ENCODE data around the gene RFNG. TPM values are rescaled to one million over a fixed set of nuclear protein-coding genes. Genes with fewer than 3 reads are reported as not detected.

Gene RFNG
- total and polyA plus RNA-seq, 2 of the 4 experiments (the other 2 are of a cell fraction) = 6.8 to 47.3 TPM

DNA sequence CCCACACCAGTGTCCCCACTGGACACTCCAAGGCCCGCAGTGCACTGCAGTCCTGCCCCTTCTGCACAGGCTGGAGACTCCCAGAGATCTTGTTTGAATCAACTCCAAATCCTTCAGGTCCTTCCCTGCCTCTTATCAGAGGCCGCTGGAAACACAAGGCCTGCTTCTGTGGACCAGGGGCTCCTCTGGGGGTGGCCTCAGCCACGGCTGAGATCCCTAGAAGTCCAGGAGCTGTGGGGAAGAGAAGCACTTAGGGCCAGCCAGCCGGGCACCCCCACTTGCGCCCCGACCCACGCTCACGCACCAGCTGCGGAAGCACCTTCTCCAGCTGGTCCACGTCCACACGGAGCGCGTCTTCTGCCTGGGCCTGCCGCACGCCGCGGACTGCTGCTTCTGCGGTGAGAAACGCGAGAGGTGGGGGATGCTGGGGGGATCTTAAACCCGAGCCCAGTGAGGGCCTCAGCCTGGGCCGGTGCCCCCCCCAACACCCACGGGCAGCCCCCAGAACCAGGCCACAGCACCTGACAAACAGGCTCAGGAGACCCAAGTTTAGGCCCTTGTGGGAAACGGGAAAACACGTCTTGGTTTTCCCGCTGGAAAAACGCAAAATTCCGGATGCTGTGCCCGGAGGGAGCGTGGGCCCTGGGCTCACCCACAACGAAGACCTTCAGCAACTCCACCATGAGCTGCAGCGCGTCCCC, 32.5 kb downstream of the RFNG start:
- H2BK20ac ChIP-seq (ENCODE audit: low read depth, low read length) = no peak overlapping the region
- H3K9ac ChIP-seq (ENCODE audit: low read depth, low read length) = no peak overlapping the region
- no peak overlapping the region for H3K23ac ChIP-seq (ENCODE audit: low read depth, low read length)
- no peak overlapping the region for H3K18ac ChIP-seq (ENCODE audit: low read depth, low read length)
- in situ Hi-C loops (cut with MboI; ENCODE audit: low sequenced_read_pairs) = loop anchor here (5.0 kb wide), 1 partner anchor 52 kb away; no protein-coding TSS in a partner anchor
- dilution Hi-C loops (cut with HindIII; ENCODE audit: low sequenced_read_pairs, unreplicated experiment) = no loop called here
- peaks cover 6% of the 10 kb centered on the region; the same call in 1 of the 2 replicates for H3K36me3 ChIP-seq (ENCODE audit: control insufficient read depth, insufficient read depth, low read length)
- H4K5ac ChIP-seq (ENCODE audit: low read depth, low read length) = no peak overlapping the region
- no peak overlapping the region for H3K4me3 ChIP-seq (ENCODE audit: insufficient read depth, low read depth, low read length)
- H4K20me1 ChIP-seq (ENCODE audit: insufficient read depth, low read length) = peaks cover 24% of the 10 kb centered on the region
- CTCF ChIA-PET = interaction anchor here (0.5 to 3.6 kb wide), 6 partner anchors 16 to 211 kb away, joined by 3 to 17 read pairs (median 3); partner anchors contain the start of gene DCXR
- no peak overlapping the region for H4K91ac ChIP-seq (ENCODE audit: insufficient read depth, low read depth, low read length)
- peaks cover 12 to 40% of the 10 kb centered on the region in 2 experiments for H3K79me1 ChIP-seq (ENCODE audit: low read depth in 1 of 2, low read length in 2 of 2)
- no peak overlapping the region for H3K27ac ChIP-seq (ENCODE audit: insufficient read depth, low read length)
- H2AK9ac ChIP-seq (replicated peaks; ENCODE audit: low read depth, low read length, poor library complexity) = peak overlapping the region; percentile 28
- no peak overlapping the region for H2BK5ac ChIP-seq (ENCODE audit: low read depth, low read length, poor library complexity, severe bottlenecking)
- H3K14ac ChIP-seq (replicated peaks; ENCODE audit: low read depth, low read length) = no peak overlapping the region
- WGBS, 2 experiments (ENCODE audit: extremely low coverage in 2 of 2, insufficient read length in 1 of 2) = 98% methylated on average over 7 of the region's 33 CpGs; no CpG with 5 or more reads in 1 of the 2 experiments
- no peak overlapping the region for H3K56ac ChIP-seq (ENCODE audit: extremely low read depth, insufficient read depth, low read length)
- POLR2A ChIA-PET (ENCODE audit: unreplicated experiment) = no interaction called here
- no peak overlapping the region for H3K4ac ChIP-seq (ENCODE audit: low read depth, low read length)
- H3K9me3 ChIP-seq (ENCODE audit: control insufficient read depth, insufficient read depth, low read length) = no peaks in the 10 kb centered on the region
- H2AK5ac ChIP-seq (ENCODE audit: low read depth, low read length) = no peak overlapping the region
- DNase-seq (no peak), ATAC-seq (ENCODE audit: low read depth) (no peak)
- no TSS peak for BruUV-seq (replicated peaks)
- no peak overlapping the region for H2AFZ ChIP-seq (replicated peaks; ENCODE audit: low read length, poor library complexity)
- peaks cover 13% of the 10 kb centered on the region for H3K4me1 ChIP-seq (ENCODE audit: control insufficient read depth, insufficient read depth, low read length)
- no peak overlapping the region for H4K8ac ChIP-seq (ENCODE audit: low read depth in 2 of 2, low read length in 2 of 2)
- no peak overlapping the region for H2BK15ac ChIP-seq (ENCODE audit: low read depth, low read length)
- no peak overlapping the region for H3K4me2 ChIP-seq (ENCODE audit: low read depth, low read length)
- no peaks in the 10 kb centered on the region for H3K27me3 ChIP-seq (ENCODE audit: control insufficient read depth, insufficient read depth, low read length)
- H3K9me1 ChIP-seq (ENCODE audit: insufficient read depth, low read length) = no peaks in the 10 kb centered on the region
- TF ChIP-seq BHLHE40 (IDR thresholded peaks at IDR 0.05; ENCODE audit: low read depth, low read length) (no peak), MXI1 (IDR thresholded peaks at IDR 0.05; ENCODE audit: borderline replicate concordance, low read depth, low read length) (no peak), RAD21 (IDR thresholded peaks at IDR 0.05; ENCODE audit: low read length) (no peak), MAZ (IDR thresholded peaks at IDR 0.05; ENCODE audit: borderline replicate concordance, low read depth, low read length) (no peak), NFE2L2 (IDR thresholded peaks at IDR 0.05; ENCODE audit: low read depth, low read length) (no peak), SMC3 (IDR thresholded peaks at IDR 0.05; ENCODE audit: low read depth, low read length) (no peak), CEBPB (IDR thresholded peaks at IDR 0.05; ENCODE audit: low read depth, low read length) (no peak)
- TF ChIP-seq, protein P1, sequence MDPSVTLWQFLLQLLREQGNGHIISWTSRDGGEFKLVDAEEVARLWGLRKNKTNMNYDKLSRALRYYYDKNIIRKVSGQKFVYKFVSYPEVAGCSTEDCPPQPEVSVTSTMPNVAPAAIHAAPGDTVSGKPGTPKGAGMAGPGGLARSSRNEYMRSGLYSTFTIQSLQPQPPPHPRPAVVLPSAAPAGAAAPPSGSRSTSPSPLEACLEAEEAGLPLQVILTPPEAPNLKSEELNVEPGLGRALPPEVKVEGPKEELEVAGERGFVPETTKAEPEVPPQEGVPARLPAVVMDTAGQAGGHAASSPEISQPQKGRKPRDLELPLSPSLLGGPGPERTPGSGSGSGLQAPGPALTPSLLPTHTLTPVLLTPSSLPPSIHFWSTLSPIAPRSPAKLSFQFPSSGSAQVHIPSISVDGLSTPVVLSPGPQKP (IDR thresholded peaks at IDR 0.05; ENCODE audit: borderline replicate concordance, low read depth, low read length) = no peak
- H2BK120ac ChIP-seq (ENCODE audit: low read depth, low read length) = no peak overlapping the region
- intact Hi-C loops (cut with micrococcal nuclease) = no loop called here
